KBM-7 (cell line): ENCODE results near the gene UBTD1.
A peak's percentile ranks its signal among the peaks of the same experiment; 100 is the strongest.

Experiments
- DNase-seq: peaks from one replicate; pipeline ENCODE4 v3.0.0-alpha.2; 2015
- in situ Hi-C: fragments of 300-500 bp; cut with MboI; formaldehyde crosslinking; loops from 2 replicates; pipeline ENCODE4 v1.14.3; 2020; ENCODE audit warnings: low sequenced_read_pairs, low pct_unique_long_range_greater_than_20kb, mixed read lengths

The UBTD1 gene

DNA sequence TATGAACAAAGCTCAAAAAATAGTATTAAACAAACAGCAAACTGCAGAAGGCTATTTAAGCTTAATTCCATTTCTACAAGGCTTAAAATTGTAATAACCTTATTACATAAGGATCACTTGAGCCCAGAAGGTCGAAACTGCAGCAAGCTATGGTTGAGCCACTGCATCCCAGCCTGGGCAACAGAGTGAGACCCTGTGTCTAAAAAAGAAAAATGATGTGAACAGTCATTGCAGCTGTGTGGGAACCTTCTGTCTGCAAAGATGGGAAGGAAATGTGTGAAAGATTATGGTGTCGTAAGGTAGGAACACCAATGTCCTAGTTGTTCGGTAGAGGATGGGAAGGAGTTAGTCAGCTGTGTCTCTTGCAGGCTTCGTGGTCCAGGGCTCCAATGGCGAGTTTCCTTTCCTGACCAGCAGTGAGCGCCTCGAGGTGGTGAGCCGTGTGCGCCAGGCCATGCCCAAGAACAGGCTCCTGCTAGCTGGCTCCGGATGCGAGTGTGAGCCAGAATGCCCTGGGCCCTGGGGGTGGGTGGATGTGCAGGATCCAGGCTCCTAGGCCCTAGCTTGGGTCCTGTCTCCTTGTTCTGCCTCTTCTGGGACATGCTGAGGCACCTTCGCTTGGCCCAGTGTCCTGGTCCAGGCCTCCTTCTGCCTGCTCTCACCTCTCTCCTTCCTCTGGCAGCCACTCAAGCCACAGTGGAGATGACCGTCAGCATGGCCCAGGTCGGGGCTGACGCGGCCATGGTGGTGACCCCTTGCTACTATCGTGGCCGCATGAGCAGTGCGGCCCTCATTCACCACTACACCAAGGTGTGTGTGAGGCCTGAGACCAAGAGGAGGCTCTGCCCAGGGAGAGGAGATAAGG lies 99.9 kb downstream of the UBTD1 start:
- in situ Hi-C loops: no loop called here
- DNase-seq: no peak

DNA sequence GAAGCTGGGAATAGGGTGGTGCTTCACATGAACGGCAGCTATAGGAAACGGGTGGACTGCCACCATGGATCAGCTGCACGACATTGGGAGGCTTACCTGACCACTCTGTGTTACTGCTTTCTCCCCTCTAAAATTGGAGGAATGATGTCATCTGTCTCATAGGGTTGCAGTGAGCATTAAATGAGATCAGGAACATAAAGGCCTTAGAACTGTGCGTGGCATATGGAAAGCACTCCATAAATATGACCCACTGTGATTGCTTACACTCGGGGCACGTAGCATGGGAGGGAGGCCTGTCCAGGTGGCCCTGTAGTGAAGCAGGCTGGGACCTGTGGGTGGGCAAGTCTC lies 100.5 kb downstream of the UBTD1 start:
- in situ Hi-C loops: no loop called here
- no peak for DNase-seq

DNA sequence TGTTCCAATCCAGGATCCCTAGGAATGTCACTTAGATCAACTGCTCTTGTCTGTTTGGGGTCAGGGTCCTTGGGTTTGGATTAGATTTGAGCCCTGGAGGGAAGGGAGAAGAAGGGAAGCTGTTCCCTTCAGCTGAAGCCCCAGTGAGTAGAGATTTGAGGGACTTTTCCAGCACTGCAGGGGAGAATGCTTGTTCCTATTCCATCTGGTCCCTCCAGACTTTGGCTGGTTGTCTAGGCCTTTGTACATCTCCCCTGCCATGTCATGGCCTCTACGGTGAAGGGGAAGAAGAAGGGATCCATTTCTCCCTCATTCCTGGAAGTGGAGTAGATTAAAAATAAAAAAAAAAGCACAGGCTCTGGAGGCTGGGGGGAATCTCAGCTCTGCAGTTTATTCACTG lies 101.9 kb downstream of the UBTD1 start:
- DNase-seq: no peak
- in situ Hi-C loops: no loop called here

DNA sequence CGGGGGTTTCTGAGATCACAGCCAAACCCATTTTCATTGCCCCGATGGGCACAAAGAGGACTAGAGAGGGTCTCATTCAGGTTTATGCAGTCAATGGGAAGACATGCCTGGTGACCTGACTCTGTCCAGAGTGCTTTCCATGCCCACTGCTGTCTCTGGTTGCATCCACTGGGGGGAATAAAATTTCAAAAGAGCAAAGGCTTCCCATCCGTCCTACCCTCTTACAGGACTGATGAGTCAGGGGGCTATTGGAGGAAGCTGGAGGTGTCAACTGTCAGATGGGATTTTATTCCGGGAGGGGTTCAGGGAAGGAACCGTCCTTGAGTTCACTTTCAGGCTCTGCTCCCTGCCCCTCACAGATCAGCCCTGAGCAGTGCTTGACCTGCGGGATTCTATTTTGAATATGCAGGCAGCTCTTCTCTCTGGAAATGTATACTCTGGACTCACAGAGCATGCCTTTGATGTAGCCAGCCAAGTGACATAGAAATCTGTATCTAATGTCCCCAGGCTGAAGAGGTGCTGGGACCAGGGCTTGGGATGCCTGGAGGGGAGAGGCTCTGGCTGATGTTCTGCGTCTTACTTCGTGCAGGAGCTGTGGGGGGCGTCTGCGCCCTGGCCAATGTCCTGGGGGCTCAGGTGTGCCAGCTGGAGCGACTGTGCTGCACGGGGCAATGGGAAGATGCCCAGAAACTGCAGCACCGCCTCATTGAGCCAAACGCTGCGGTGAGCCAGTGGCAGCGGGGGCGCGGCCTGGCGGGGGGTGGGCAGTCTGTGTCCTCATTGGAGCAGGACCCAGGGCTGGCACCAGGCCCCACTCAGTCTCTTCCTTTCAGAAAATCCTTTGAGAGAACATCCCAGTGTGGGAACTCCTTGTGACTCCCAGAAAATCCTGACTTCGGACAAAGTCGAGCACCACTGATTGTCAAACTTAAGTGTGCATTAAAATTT lies 102.8 kb downstream of the UBTD1 start:
- DNase-seq: no peak
- in situ Hi-C loops: no loop called here

DNA sequence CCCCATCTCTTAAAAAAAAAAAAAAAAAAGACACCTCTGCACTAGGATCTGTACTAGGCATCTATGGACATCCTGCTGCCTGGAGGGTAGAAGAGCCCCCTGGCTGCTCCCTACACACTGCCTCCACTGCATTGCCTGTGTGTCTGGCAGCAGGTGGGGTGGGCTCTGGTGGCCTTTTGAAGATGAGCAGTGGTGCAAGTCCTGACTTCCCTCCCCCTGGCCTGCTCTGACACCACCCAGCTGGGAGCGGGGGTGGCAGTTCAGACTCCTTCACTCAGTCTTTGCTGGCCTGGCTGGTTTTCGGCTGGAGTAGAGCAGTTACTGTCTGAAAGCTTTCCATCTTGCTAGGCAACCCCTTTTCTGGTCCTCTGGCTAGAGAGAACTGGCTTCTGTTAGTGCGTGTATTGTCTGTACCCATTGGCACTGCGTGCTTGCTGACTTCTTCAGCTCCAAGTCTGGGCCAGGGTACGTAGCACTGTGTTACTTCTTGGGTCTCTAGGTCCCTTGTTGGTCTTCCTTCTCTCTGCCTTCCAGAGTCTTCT lies 108.4 kb downstream of the UBTD1 start:
- no peak for DNase-seq
- in situ Hi-C loops: no loop called here

DNA sequence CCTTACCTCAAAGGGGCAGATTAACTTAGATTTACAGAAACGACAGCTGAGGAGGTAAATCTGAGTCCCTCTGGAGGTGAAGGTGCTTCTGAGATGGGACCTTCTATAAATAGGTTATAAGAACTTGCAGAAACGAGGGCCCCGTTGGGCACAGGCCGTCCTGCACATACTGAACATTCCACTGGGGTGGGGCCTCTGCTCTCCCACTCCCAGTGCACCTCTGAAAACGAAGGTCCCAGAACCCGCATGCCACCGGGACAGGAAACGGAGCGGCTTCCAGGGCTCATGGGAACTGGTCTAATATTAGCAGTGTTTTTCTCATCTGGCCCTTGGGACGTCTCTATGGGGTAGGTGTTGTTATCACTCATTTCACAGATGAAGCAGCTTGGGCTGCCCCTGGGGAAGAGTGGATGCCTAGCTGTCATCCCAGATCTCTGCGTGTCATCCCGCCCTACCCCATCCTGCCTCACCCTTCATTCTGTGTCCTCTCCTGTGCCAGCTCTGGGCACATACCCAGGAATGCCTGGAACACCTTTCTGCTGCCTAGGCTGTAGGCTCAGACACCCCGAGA lies 110.4 kb downstream of the UBTD1 start:
- in situ Hi-C loops: no loop called here
- no peak for DNase-seq

DNA sequence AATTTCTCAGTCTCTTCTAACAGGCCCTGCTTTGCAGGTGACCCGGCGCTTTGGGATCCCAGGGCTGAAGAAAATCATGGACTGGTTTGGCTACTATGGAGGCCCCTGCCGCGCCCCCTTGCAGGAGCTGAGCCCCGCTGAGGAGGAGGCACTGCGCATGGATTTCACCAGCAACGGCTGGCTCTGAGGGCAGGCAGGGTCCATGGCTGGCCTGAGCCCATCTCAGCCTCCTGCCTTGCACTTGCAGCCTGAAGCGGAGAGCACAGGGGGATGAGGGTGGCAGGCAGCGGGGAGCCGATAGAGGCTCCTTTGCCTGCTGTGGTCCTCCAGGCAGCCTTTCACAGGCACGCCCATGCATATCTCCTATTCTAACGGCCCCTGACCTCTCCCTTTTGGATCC lies 112.7 kb downstream of the UBTD1 start:
- in situ Hi-C loops: no loop called here
- no peak for DNase-seq

DNA sequence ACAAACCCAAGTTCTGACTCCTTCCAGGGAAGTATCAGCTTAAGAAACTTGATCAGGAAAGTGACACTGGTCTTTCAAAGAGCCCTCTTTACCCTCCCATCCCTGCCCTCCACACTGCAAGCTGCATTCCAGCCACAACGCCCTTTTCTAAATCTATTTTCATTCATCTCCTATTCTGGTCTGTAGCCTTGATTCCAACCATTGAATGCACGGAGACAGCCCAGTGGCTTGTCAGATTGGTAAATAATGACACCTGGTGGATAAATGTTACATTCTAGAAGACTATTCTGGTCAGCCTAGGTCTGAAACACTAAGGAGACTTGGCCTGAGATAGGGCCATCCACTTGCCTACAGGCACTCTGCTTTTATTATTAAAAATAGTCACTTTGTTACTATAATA lies 113.7 kb downstream of the UBTD1 start:
- DNase-seq: peak; percentile 36
- in situ Hi-C loops: no loop called here

DNA sequence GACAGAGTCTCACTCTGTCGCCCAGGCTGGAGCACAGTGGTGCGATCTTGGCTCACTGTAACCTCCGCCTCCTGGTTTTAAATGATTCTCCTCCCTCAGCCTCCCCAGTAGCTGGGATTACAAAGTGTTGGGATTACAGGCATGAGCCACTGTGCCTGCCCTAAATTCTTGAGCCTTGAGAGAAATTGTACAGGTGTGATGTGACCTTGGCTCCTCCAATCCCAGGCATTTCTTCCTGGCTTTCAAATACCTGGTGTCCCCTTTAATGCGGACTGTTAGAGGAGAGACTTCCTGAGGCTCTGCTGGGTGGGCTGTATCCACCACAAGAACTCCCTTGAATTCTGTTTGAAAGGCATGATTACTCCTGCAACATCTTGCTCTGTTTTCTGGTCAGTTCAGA lies 119.6 kb downstream of the UBTD1 start:
- in situ Hi-C loops: no loop called here

DNA sequence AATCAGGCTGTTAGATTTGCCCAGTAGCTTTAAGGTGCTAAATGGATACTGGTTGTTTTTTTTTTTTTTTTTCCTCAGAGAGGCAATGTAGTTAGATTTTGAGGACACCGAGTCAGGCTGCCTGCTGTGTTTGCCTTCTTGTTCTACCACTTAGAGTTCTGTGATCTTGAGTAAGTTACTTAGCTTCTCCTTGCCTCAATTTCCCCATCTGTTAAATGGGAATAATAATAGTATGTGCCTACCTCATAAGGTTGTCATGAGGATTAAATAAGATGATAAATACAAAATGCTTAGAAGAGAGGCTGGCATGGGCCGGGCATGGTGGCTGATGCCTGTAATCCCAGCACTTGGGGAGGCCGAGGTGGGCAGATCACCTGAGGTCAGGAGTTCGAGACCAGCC lies 120.0 kb downstream of the UBTD1 start:
- in situ Hi-C loops: no loop called here
- no peak for DNase-seq

More for the DNA sequence above, 119.6 kb downstream of the UBTD1 start:
- no peak for DNase-seq
